NCI-H2196 treated with DMSO at 0.1 percent for 48 hours (cell line): ENCODE data around the gene FBXO30.

Experiments
- DNase-seq: peaks from one replicate; lab custom pipeline; 2025; ENCODE audit not compliant: unreplicated experiment; lab: John Stamatoyannopoulos, UW

Gene FBXO30

DNA sequence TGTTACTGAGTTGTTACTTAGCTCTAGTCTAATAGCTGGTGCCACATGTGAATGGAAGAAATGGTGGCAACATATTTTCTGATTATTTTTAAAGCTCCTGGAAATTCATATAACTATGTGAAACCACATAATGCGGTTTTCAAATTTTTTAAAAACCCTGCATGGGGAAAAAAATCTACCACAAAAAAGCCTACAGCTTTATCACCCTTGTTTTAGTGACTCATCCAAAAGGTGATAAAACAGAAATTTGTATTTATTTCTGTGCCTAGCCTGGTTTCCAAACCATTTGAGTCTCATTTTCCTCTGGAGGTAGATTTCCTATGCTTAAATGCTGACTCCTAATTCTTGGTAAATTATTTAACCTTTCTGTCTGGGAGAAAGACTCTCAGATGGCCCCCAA is 5.4 kb upstream of the FBXO30 start:
- no peak for DNase-seq

DNA sequence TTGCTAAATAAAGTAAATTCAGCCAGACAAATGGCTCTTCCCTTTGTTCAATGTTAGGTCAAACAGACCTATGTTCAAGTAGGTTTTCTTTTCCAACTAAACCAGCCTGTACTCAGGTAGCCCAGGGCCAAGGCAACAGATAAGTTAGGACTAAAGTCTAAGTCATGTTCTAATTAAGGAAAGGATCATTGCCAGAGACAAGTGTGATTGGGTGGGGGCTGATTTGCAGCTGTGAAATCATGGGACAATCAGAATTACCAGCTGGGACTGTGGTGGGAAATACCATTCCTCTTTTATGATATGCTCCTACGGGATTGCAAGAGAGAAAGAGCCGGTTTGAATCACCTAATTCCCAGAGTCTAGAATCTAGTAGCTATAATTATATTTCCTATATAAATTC is 4.2 kb upstream of the FBXO30 start:
- DNase-seq: no peak

DNA sequence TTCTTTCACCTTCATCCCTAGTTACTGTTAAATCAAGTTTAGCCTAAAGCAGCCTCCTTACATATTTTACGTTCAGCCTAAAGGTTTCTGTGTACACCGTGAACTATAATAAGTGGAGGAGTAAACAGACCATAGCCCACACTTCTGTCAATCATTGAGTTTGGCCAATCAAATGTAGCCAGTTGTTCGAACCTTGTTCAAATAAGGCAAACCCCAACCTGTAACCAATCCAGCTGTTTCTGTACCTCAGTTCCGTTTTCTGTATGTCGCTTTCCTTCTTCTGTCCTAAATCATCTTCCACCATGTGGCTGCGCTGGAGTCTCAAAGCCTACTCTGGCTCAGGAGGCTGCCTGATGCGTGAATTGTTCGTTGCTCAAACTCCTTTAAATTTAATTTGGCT is 1.8 kb upstream of the FBXO30 start:
- DNase-seq: no peak

DNA sequence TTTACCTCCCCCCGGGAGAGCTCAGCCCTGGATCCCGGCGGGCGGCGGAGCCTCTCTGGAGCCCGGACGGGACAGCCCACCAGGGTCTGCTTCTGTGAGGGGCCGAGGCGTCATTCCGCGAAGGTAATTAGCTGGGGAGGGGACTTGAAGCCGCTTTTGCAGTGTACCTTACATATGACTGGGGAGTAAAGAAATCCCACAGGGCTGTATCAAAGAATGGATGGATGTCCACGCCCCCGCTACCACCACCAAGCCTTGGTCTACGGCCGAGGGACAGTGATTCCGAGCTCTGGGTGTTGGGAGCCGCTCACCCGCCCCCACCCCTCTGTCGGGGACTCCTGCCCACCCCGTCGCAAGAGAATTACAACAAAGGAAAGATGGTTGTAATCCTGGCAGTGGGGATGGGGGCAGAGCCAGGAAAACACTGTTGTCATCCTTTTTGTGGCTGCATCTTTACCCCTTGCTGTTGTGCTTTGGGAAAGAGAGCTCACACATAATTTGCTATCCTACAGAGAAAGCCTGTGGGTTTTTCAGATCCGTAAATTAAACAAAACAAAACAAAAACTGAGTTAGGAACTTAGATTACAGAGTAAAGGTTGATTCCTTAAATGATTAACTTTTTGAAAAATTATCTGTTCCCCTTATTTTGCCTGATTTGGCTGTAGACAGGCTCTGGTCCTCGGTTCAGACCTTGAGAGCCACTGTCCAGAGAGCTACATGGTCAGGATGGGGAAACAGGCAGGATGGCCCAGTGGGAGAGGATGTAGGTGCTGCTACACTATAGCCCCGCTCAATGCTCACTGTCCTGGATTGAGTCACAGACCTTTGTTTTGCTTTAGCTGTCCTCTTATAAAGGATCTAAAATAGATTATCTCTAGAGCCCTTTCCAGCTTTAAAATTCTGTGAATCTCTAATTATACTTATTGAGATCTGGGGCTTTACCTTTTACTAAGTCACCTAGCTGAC is 997 bp upstream of the FBXO30 start:
- no peak for DNase-seq

DNA sequence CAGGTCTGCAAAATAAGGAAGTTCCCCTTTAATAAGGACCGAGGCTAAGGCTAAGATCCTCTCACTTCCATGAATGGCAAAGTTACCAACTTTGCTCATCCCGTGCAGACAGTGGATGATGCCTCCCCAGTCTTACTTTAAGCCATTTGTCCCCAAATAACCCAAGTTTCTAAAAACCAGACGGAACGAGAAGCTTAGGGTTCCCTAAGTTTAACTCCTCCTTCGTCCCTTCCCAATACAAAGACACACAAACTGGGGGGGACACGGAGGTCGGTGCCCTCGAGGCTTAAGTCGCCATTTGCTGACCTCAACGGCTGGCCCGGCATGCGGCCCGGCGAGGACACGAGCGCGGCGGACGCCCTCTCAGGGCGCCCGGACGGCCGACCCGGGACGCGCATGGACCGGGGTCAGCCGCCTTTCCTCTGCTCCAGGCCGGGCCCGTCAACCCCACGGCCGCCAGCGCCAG is 527 bp downstream of the FBXO30 start:
- DNase-seq: no peak

DNA sequence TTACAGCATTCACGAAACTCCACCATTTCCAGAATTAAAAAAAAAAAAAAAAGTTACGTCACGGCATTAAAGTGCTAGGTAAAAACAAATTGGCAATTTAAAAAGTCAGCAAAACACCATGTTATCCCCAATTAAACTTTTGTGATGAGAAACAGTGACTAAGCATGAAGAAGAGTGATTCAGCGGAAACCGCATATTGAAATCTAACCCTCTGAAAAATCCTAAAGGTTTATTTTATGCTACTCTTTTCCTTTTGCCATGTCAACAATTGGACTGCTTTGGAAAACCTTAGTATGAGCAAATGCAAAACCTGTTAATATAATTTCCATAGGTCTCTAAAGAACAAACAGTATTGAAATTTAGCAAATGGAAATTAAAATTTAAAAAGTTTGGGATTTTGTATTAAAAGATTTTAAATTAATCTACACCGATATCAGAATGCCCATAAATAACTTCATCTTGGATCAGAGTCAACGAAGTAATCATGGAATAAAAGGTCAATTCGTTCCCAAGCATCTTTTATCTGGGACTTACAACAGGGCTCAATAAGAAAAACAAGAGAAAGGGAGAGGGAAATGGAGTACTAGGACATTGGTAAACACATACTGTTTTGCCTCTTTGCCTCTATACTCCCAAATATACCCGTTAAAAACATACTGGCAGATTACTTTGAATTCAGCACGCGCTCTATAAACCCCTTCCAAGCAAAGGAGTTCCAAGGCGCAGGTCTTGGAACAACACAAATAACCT is 1.1 kb downstream of the FBXO30 start:
- DNase-seq: no peak

DNA sequence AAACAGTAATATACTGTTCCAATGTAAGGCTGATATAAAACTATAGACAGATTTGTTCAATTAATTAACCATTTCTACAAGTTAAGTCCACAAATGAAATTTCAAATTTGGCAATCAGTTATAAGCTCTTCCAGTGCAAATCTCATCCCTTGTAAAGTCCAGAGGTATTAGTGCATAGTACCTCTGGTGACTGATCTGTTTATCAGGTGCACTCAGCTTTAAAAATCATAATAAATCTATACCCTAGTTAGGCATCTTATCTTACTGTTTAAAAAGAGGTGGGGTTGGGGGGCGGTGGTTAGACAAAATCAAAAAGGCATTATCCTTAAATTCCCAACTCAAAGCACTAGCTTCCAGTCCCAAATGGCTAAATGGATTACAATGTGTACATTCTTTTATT is 2.9 kb downstream of the FBXO30 start:
- no peak for DNase-seq

DNA sequence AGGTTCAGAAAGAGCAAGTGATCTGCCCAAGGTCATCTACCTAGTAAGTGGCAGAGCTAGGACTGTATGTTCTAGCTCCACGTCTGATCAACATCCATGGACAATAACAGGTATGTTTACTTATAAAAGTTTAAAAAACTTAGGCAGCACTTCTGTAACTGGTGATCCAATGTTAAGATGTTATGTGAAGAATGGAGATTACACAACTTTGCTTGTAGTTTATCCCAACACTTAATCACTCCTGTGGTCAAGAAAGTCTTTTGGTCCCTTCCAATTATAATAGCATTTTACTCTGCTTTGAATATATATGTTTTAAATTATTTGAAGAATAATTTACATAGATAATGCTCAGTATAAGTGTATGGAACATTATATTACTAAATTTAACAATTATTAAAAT is 4.8 kb downstream of the FBXO30 start:
- no peak for DNase-seq

DNA sequence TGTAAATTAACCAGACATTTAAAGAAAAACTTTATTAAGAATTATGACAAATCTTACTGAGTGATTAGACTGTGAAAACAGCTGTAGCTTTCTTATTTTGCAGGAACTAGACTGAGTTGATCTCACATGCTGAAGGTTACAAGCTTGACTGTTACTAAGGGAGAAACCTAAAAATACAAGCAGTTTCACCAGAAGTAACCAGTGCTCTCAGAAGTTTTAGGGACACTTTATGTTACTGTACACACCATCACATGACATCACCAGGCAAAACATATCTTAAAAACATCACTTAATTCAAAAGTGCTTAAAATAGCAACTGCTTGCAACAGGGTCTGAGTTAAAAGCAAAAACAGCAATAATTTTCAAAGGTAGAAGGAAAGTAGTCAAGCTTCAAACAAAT is 5.4 kb downstream of the FBXO30 start:
- DNase-seq: no peak

DNA sequence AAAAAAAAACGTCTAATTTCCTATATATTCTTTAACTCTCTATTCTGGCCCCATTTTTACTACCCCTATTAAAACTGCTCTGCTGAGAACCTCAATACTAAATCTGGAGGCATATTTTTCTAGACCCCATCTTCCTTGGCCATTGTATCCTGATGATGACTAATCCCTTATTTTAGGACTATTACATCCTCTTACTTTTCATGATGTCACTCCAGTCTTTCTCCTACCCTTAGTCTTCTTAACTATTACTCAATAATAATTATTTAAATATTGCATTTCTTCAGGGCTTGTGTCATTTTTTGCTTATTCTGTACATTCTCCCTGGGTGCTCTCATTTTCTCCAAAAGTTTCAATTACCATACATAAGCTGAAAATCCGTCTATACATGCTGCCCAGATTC is 6.4 kb downstream of the FBXO30 start:
- no peak for DNase-seq

DNA sequence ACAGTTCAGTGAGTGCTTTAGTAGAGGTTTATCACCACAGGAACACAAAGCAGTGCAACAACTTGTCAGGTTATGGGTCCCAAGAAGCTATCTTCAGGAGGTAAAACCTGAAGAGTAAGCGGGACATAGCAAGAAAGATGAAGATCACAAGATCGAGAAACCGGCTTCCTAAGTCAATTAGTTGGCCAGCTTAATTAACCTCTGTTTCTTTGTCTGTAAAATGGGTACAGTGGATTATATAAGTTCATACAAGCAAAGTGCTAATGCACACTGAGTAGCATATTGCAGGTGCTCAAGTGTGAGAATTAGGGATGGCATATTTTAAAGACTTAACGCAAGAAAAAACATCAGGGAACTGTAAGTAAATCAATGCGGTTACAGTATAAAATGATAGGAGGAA is 12.5 kb downstream of the FBXO30 start:
- DNase-seq: no peak

DNA sequence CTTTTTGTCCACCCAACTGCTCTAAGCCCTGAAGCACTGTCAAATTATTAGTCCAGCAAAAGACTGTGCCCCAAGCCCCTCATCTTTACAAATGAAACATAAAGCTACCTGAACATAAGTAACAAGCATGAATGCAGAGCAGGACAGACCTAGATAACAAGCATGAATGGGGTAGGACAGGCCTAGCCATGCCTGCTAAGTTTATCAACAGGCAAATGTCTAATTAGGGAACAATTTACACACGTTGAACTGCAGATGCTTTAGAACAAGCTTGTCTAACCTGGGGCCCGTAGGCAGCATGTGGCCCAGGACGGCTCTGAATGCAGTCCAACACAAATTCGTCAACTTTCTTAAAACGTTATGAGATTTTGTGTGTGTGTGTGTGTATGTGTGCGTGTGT is 13.6 kb downstream of the FBXO30 start:
- DNase-seq: no peak

DNA sequence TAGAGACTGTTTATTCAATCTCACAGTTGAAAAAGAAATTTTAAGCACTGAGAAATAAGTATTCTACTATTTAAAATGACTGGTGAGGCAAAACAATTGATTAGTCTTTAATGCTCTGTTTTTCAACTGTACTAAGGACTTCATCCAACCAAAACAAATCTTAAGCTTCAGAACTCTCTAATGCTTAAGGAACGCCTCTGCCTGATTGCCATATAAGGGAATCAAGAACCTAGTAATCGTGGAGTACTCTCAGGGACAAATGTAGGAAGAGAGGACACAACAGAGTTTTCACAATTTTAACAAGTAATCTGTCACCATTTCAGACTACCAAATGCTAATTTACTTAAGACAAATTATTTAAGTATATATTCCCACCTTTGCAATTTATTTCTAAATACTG is 16.1 kb downstream of the FBXO30 start:
- no peak for DNase-seq

DNA sequence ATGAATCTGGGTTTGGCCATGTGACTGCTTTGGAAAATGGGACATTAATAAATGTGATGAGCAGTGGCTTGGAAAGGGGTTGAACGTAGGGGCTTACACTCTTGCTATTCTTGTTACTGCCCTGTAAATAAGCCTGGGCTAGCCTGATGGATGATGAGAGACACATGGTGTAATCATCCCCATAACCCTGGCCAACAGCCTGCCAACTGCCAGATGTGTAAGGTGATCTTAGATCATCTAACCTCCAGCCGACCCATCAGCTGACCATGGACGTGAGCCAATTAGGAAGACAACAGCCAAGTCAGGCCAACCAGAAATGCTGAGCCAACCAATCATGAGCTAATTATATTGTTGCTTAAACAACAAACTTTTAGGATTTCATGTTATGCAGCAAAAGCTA is 25.2 kb downstream of the FBXO30 start:
- DNase-seq: no peak

DNA sequence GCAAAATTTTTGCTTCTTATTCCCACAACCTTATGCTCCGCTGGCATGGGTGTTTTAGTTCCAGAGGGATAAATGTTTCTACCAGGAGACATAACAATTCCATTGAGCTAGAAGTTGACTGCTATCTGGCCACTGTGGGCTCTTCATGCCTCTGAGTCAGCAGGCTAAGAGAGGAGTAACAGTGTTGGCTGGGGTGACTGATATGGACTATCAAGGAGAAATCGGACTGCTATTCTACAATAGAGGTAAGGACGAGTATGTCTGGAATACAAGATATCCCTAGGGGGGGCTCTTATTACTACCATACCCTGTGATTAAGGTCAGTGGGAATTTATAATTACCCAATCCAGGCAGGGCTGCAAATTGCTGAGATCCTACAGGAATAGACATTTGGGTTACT is 26.9 kb downstream of the FBXO30 start:
- no peak for DNase-seq

DNA sequence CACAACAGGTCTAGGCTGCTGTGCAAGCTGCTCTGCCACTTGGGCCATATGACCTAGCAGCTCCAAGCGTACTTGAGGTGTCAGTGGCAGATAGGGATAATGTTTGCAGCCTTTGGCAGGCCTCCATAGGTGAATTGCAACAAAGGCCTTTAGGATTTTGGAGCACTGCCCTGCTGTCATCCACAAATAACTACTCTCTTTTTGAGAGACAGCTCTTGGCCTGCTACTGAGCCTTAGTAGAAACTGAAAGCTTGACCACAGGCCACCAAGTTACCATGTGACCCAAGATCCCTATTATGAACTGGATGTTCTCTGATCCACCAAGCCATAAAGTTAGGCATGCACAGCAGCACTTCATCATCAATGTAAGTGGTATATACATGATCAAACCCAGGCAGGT is 29.9 kb downstream of the FBXO30 start:
- DNase-seq: no peak

DNA sequence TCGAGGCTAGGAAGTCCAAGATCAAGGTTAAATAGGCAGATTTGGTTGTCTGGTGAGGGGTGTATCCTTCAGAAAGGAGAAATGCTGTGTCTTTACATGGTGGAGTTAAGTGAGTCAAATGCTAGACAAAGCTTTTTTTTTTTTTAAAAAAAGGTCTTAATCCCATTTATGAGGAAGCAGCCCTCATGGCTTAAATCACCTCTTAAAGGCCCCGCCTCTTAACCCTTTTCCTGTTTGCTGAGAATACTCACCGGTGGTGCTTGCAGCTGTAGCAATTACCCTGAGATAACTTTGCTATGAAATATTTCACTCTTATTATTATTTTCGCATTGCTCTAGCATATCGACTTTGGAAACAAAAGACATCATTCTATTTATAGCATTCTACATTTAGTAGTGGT is 30.8 kb downstream of the FBXO30 start:
- DNase-seq: no peak

DNA sequence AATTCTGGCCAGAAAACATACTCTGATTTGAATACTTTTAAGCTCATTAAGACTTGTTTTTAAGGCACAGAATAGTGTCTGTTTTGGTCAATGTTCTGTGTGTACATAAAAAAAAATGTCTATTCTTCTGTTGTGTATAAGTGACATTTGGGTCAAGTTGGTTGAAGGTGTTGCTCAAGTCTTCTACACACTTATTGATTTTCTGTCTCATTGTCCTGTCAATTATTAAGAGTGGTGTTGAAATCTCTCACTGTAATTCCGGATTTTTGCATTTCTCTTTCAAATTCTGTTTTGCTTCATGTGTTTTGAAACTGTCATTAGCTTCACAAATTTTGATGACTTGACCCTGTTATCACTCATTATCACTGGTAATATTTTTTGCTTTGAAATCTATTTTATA is 41.7 kb downstream of the FBXO30 start:
- DNase-seq: no peak

DNA sequence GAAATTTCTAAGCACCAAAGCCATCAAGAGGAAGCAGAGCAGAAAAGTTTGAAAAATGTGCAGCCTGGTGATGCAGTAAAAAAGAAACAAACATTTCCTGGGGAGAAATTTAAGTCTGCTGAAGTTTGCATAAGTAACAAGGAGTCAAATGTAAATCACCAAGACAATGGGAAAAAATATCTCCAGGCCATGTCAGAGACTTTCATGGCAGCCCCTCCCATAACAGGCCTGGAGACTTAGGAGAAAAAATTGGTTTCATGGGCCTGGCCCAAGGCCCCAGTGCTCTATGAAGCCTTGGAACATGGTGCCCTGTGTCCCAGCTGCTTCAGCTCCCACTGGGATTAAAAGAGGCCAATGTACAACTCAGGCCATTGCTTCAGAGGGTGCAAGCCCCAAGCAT is 49.1 kb downstream of the FBXO30 start:
- no peak for DNase-seq

DNA sequence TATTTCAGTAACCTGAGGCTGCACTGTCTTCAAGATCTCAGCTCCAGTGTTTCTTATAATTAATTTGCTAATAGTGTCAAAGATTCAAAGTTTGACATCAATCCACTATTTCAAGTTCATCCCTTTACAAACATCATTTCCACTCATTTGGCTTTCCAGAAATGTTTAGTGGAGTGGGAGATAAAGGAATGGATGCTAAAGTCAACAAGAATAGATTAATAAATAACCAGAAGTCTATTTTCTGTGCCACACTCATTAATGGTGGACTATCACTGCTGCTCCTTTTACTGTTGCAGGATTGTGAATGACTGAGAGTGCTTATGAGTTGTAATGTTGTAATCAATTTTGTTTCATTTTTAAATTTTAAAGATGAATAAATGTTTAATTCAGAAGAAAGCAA is 50.9 kb downstream of the FBXO30 start:
- no peak for DNase-seq

DNA sequence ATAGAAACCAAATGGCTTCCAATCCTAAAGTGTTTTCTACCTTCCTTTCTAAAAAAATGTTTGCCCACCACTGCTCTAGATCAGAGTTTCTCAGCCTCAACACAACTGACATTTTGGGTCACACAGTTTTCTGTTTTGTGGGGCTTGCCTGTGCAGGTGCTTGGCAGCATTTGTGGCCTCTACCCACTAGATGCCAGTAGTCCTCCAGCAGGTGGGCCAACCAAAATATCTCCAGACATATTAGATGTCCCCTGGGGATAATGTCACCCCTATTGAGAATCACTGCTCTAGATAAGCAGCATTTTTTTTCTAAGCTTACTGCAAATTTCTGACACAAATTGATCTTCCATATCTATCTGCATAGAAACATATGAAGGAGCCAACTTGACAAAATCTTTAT is 53.0 kb downstream of the FBXO30 start:
- no peak for DNase-seq

DNA sequence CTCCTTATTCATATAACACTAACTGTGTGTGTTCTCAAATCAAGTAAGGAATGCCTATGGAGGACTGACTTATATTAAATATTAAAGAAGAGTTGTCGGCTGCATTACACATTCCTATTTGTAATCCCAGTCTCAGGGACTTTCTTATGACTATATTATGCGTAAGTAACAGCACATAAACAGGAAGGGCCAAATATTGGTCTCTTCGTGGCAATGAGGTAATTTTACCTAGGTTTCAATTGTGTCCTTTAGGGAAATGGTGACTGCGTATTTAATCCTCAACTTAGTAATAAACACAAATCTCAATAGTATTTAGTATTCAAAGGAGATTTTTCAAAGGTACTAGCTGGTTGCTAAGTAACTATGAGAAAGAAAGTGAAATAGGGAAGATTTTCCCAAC is 56.5 kb downstream of the FBXO30 start:
- DNase-seq: no peak
